ENCODE data around the gene ZNF30.

ZNF30 gene

GRCh38 chr19:34983786-34984185, 57.1 kb downstream of the ZNF30 start:
- peak overlapping the region; percentile 5; the same call in 1 of the 2 replicates for H2AFZ ChIP-seq (ENCODE audit: low read depth, low read length)
- H3K4me2 ChIP-seq (ENCODE audit: low read length): no peak overlapping the region
- H3K4me3 ChIP-seq (ENCODE audit: low read length): no peak overlapping the region
- peaks cover 13% of the 10 kb centered on the region; the same call in 1 of the 2 replicates for H3K27me3 ChIP-seq (ENCODE audit: low read depth, low read length)
- TF ChIP-seq CTCF (IDR thresholded peaks at IDR 0.05; ENCODE audit: low read depth, low read length) (no peak), EZH2phosphoT487 (IDR thresholded peaks at IDR 0.05; ENCODE audit: low read depth) (no peak)
- no peak overlapping the region for H3K27ac ChIP-seq (ENCODE audit: low read length)
- no peaks in the 10 kb centered on the region for H3K79me2 ChIP-seq (ENCODE audit: low read length)
- no peak overlapping the region for H3K9ac ChIP-seq (ENCODE audit: low read length)
- peaks cover 17% of the 10 kb centered on the region for H3K4me1 ChIP-seq (ENCODE audit: low read length)
- H3K36me3 ChIP-seq (replicated peaks; ENCODE audit: low read depth, low read length): no peaks in the 10 kb centered on the region
- H3K9me3 ChIP-seq (ENCODE audit: insufficient read depth, low read length): peaks cover 3% of the 10 kb centered on the region; the same call in 1 of the 2 replicates
- H4K20me1 ChIP-seq (ENCODE audit: insufficient read depth, low read length): no peaks in the 10 kb centered on the region

DNA sequence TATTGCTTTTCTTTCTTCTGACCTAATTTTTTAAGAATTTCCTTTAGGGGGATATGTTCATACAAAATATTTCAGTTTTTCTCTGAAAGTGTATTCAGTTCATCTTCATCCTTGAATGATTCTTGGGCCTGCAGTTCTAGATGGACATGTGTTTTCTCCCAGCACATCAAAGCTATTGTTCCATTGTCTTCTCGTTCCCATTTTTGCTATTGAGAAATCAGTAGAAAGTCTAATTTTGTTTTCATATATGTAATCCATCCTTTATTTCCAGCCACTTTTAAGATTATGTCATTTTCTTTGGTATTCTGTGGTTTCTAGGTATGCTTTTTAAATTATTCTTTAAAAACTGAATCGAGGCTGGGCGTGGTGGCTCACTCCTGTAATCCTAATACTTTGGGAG, 57.6 kb downstream of the ZNF30 start:
- H3K9me3 ChIP-seq (ENCODE audit: insufficient read depth, low read length): peaks cover 3% of the 10 kb centered on the region; the same call in 1 of the 2 replicates
- no peak overlapping the region for H3K4me2 ChIP-seq (ENCODE audit: low read length)
- peaks cover 13% of the 10 kb centered on the region; the same call in 1 of the 2 replicates for H3K27me3 ChIP-seq (ENCODE audit: low read depth, low read length)
- no peaks in the 10 kb centered on the region for H3K79me2 ChIP-seq (ENCODE audit: low read length)
- no peak overlapping the region for H3K27ac ChIP-seq (ENCODE audit: low read length)
- H2AFZ ChIP-seq (ENCODE audit: low read depth, low read length): no peak overlapping the region
- peaks cover 22% of the 10 kb centered on the region for H3K4me1 ChIP-seq (ENCODE audit: low read length)
- TF ChIP-seq CTCF (IDR thresholded peaks at IDR 0.05; ENCODE audit: low read depth, low read length) (no peak), EZH2phosphoT487 (IDR thresholded peaks at IDR 0.05; ENCODE audit: low read depth) (no peak)
- no peaks in the 10 kb centered on the region for H3K36me3 ChIP-seq (replicated peaks; ENCODE audit: low read depth, low read length)
- H3K9ac ChIP-seq (ENCODE audit: low read length): no peak overlapping the region
- no peak overlapping the region for H3K4me3 ChIP-seq (ENCODE audit: low read length)
- H4K20me1 ChIP-seq (ENCODE audit: insufficient read depth, low read length): no peaks in the 10 kb centered on the region

- no peak for TF ChIP-seq EZH2phosphoT487 (IDR thresholded peaks at IDR 0.05; ENCODE audit: low read depth)
- no peak for TF ChIP-seq CTCF (IDR thresholded peaks at IDR 0.05; ENCODE audit: low read depth, low read length)
- H3K4me1 ChIP-seq (ENCODE audit: low read length): peaks cover 31% of the 10 kb centered on the region
- H3K36me3 ChIP-seq (replicated peaks; ENCODE audit: low read depth, low read length): no peaks in the 10 kb centered on the region
- peak overlapping the region; percentile 55; the same call in 1 of the 2 replicates for H2AFZ ChIP-seq (ENCODE audit: low read depth, low read length)
- H4K20me1 ChIP-seq (ENCODE audit: insufficient read depth, low read length): no peaks in the 10 kb centered on the region
- no peak overlapping the region for H3K4me3 ChIP-seq (ENCODE audit: low read length)
- H3K9me3 ChIP-seq (ENCODE audit: insufficient read depth, low read length): peaks cover 3% of the 10 kb centered on the region; the same call in 1 of the 2 replicates
- H3K27ac ChIP-seq (ENCODE audit: low read length): no peak overlapping the region
- H3K27me3 ChIP-seq (ENCODE audit: low read depth, low read length): peaks cover 13% of the 10 kb centered on the region; the same call in 1 of the 2 replicates
- no peak overlapping the region for H3K9ac ChIP-seq (ENCODE audit: low read length)
- no peaks in the 10 kb centered on the region for H3K79me2 ChIP-seq (ENCODE audit: low read length)
- H3K4me2 ChIP-seq (ENCODE audit: low read length): no peak overlapping the region
Measured at GRCh38 chr19:34985249-34986022, 58.7 kb downstream of the ZNF30 start.

DNA sequence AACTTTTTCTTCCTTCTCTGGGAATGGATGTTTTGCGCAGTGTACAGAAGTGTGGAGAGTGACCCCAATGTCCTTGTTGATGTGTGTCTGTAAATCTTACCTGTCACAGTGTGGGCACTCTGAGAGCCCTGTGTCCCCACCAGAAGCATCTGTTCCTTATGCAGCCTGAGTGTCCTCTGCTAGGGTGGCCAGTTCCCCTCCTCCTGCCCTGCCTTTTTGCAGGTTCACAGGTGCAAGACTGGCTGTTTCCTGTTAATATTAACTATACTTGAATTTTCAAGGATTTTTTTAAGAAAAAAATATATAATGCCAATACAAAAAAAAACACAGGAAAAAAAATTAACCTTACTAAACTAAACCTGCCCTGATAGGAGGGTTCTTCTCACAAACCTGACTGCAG, 61.4 kb downstream of the ZNF30 start:
- Histone ChIP-seq H3K9me3 (ENCODE audit: insufficient read depth, low read length) (peaks cover 3% of the 10 kb centered on the region; the same call in 1 of the 2 replicates), H3K4me2 (ENCODE audit: low read length) (peak overlapping the region; percentile 29), H2AFZ (ENCODE audit: low read depth, low read length) (no peak overlapping the region), H4K20me1 (ENCODE audit: insufficient read depth, low read length) (no peaks in the 10 kb centered on the region), H3K36me3 (replicated peaks; ENCODE audit: low read depth, low read length) (no peaks in the 10 kb centered on the region), H3K79me2 (ENCODE audit: low read length) (no peaks in the 10 kb centered on the region), H3K27me3 (ENCODE audit: low read depth, low read length) (peaks cover 13% of the 10 kb centered on the region), H3K4me1 (ENCODE audit: low read length) (peaks cover 38% of the 10 kb centered on the region), H3K4me3 (ENCODE audit: low read length) (no peak overlapping the region), H3K27ac (ENCODE audit: low read length) (no peak overlapping the region), H3K9ac (ENCODE audit: low read length) (no peak overlapping the region)
- no peak for TF ChIP-seq EZH2phosphoT487 (IDR thresholded peaks at IDR 0.05; ENCODE audit: low read depth)
- TF ChIP-seq CTCF (IDR thresholded peaks at IDR 0.05; ENCODE audit: low read depth, low read length): no peak
